ENCODE results near the gene GXYLT2. TPM values are rescaled to one million over a fixed set of nuclear protein-coding genes. Genes with fewer than 3 reads are reported as not detected.

Gene GXYLT2
- total and polyA plus RNA-seq, 2 of the 13 experiments (the other 11 are each of a cell fraction or from before 2014, with no cell fraction given) = 4.3 to 6.9 TPM

GRCh38 chr3:72953325-72953956 lies 65.6 kb downstream of the GXYLT2 start (continued):
- TF ChIP-seq RARG (CRISPR knock-in tag; IDR thresholded peaks at IDR 0.05; ENCODE audit: low read depth) (no peak), SMAD3 (CRISPR knock-in tag; IDR thresholded peaks at IDR 0.05) (peak; percentile 97), ZNF75D (CRISPR knock-in tag; IDR thresholded peaks at IDR 0.05; ENCODE audit: borderline replicate concordance) (no peak), ZNF670 (CRISPR knock-in tag; IDR thresholded peaks at IDR 0.05; ENCODE audit: borderline replicate concordance) (peak; percentile 75), YEATS2 (CRISPR knock-in tag; IDR thresholded peaks at IDR 0.05; ENCODE audit: borderline replicate concordance) (no peak), MZF1 (CRISPR knock-in tag; IDR thresholded peaks at IDR 0.05; ENCODE audit: borderline replicate concordance) (no peak), E2F2 (CRISPR knock-in tag; IDR thresholded peaks at IDR 0.05; ENCODE audit: borderline replicate concordance) (no peak), KAT2B (IDR thresholded peaks at IDR 0.05; ENCODE audit: borderline replicate concordance, low read depth, low read length) (no peak), PHF21A (CRISPR knock-in tag; IDR thresholded peaks at IDR 0.05) (peak; percentile 75; the same call in 1 of the 2 replicates), MXD4 (CRISPR knock-in tag; IDR thresholded peaks at IDR 0.05) (peak; percentile 59; the same call in 1 of the 2 replicates), RBM22 (optimal IDR thresholded peaks at IDR 0.05; ENCODE audit: low read length) (no peak), SIX4 (CRISPR knock-in tag; IDR thresholded peaks at IDR 0.05) (peak; percentile 70), HMGXB3 (CRISPR knock-in tag; IDR thresholded peaks at IDR 0.05; ENCODE audit: borderline replicate concordance) (0 out of 2 replicates have a peak, but pooled peaks have one; percentile 41), ZNF713 (CRISPR knock-in tag; IDR thresholded peaks at IDR 0.05) (no peak), NPAS2 (CRISPR knock-in tag; IDR thresholded peaks at IDR 0.05; ENCODE audit: borderline replicate concordance) (no peak), ZNF878 (CRISPR knock-in tag; IDR thresholded peaks at IDR 0.05) (peak; percentile 51; the same call in 1 of the 2 replicates), ZMYM4 (CRISPR knock-in tag; IDR thresholded peaks at IDR 0.05) (peak; percentile 71), ZNF816 (CRISPR knock-in tag; IDR thresholded peaks at IDR 0.05; ENCODE audit: borderline replicate concordance) (no peak; the same call in 1 of the 2 replicates), TFDP1 (CRISPR knock-in tag; IDR thresholded peaks at IDR 0.05; ENCODE audit: borderline replicate concordance) (peak; percentile 50; the same call in 1 of the 2 replicates)
- TF ChIP-seq, protein P1, sequence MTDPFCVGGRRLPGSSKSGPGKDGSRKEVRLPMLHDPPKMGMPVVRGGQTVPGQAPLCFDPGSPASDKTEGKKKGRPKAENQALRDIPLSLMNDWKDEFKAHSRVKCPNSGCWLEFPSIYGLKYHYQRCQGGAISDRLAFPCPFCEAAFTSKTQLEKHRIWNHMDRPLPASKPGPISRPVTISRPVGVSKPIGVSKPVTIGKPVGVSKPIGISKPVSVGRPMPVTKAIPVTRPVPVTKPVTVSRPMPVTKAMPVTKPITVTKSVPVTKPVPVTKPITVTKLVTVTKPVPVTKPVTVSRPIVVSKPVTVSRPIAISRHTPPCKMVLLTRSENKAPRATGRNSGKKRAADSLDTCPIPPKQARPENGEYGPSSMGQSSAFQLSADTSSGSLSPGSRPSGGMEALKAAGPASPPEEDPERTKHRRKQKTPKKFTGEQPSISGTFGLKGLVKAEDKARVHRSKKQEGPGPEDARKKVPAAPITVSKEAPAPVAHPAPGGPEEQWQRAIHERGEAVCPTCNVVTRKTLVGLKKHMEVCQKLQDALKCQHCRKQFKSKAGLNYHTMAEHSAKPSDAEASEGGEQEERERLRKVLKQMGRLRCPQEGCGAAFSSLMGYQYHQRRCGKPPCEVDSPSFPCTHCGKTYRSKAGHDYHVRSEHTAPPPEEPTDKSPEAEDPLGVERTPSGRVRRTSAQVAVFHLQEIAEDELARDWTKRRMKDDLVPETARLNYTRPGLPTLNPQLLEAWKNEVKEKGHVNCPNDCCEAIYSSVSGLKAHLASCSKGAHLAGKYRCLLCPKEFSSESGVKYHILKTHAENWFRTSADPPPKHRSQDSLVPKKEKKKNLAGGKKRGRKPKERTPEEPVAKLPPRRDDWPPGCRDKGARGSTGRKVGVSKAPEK (CRISPR knock-in tag; IDR thresholded peaks at IDR 0.05; ENCODE audit: borderline replicate concordance) = no peak

All from HepG2 (cell line).